ENCODE results near the gene TOE1. TPM values are rescaled to one million over a fixed set of nuclear protein-coding genes. Genes with fewer than 3 reads are reported as not detected.

TOE1 gene
- total RNA-seq, 2 experiments from 2014 or later, result 22.1 to 30.2 TPM

DNA sequence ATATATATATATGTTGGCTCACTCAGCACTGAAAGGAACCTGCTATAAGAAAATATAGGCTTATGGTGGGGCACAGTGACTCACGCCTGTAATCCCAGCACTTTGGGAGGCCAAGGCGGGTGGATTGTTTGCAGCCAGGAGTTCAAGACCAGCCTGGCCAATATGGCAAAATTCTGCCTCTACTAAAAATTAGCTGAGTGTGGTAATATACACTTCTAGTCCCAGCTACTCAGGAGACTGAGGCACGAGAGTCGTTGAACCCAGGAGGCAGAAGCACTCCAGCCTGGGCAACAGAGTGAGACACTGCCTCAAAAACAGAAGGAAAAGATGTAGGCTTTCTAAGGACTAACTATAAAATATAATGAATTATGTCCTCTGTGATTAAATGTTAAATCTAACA lies 14.9 kb downstream of the TOE1 start:
- H3K9me2 ChIP-seq (ENCODE audit: insufficient read depth, low read length), result no peaks in the 10 kb centered on the region
- DNase-seq (ENCODE audit: low spot score), result no peak
- ChIA-PET POLR2A (interaction anchor here (0.5 to 2.6 kb wide), 4 partner anchors 15 to 475 kb away, joined by 4 to 7 read pairs (median 4); partner anchors contain the start of genes MUTYH, TESK2 and TOE1), CTCF (ENCODE audit: unreplicated experiment) (no interaction called here)
- H3K9me3 ChIP-seq (ENCODE audit: low read length), result no peaks in the 10 kb centered on the region
- peaks cover 12% of the 10 kb centered on the region for H3K4me1 ChIP-seq (ENCODE audit: insufficient read depth, low read length, poor library complexity, severe bottlenecking)
- H4K20me1 ChIP-seq (ENCODE audit: insufficient read depth, low read length), result no peaks in the 10 kb centered on the region
- no peak overlapping the region for H2AFZ ChIP-seq (ENCODE audit: low read length)
- no peaks in the 10 kb centered on the region for H3K79me2 ChIP-seq (ENCODE audit: insufficient read depth, low read depth, low read length)
- no peaks in the 10 kb centered on the region for H3K36me3 ChIP-seq (ENCODE audit: insufficient read depth, low read length)
- no peak overlapping the region for H3K4me3 ChIP-seq (ENCODE audit: low read depth, low read length, poor library complexity, severe bottlenecking)
- no TSS peak for BruUV-seq (replicated peaks)
- TF ChIP-seq EZH2phosphoT487 (IDR thresholded peaks at IDR 0.05; ENCODE audit: borderline replicate concordance, low read depth, low read length), result no peak
- TF ChIP-seq, protein P1, sequence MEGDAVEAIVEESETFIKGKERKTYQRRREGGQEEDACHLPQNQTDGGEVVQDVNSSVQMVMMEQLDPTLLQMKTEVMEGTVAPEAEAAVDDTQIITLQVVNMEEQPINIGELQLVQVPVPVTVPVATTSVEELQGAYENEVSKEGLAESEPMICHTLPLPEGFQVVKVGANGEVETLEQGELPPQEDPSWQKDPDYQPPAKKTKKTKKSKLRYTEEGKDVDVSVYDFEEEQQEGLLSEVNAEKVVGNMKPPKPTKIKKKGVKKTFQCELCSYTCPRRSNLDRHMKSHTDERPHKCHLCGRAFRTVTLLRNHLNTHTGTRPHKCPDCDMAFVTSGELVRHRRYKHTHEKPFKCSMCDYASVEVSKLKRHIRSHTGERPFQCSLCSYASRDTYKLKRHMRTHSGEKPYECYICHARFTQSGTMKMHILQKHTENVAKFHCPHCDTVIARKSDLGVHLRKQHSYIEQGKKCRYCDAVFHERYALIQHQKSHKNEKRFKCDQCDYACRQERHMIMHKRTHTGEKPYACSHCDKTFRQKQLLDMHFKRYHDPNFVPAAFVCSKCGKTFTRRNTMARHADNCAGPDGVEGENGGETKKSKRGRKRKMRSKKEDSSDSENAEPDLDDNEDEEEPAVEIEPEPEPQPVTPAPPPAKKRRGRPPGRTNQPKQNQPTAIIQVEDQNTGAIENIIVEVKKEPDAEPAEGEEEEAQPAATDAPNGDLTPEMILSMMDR (conservative IDR thresholded peaks at IDR 0.05; ENCODE audit: low read length), result no peak
- intact Hi-C loops (cut with micrococcal nuclease; ENCODE audit: unreplicated experiment), result no loop called here
- H3K27ac ChIP-seq (ENCODE audit: low read depth, low read length, poor library complexity, severe bottlenecking), result no peak overlapping the region
- no peak overlapping the region for H3K4me2 ChIP-seq (ENCODE audit: low read length)

DNA sequence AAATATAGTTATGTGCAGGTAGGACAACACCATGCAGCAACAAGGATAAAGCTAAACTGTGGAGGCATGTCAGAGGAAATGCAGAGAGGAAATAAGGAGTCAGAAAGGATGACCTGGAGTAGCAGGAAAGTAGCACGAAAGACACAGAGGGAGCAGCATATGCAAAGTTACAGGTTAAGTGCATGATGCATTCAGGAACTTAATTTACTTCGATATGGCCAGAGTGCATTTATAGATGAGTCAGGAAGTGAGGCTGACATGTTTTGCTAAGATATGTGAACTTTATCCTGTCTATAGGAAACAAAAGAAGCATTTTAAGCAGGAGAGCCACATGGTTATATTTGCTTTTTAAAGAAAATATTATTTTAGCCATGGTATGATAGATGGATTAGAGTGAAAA lies 15.7 kb downstream of the TOE1 start:
- no peaks in the 10 kb centered on the region for H4K20me1 ChIP-seq (ENCODE audit: insufficient read depth, low read length)
- no peaks in the 10 kb centered on the region for H3K36me3 ChIP-seq (ENCODE audit: insufficient read depth, low read length)
- no peaks in the 10 kb centered on the region for H3K79me2 ChIP-seq (ENCODE audit: insufficient read depth, low read depth, low read length)
- H3K27ac ChIP-seq (ENCODE audit: low read depth, low read length, poor library complexity, severe bottlenecking), result no peak overlapping the region
- intact Hi-C loops (cut with micrococcal nuclease; ENCODE audit: unreplicated experiment), result no loop called here
- TF ChIP-seq, protein P1 (conservative IDR thresholded peaks at IDR 0.05; ENCODE audit: low read length), result no peak
- no peak for TF ChIP-seq EZH2phosphoT487 (IDR thresholded peaks at IDR 0.05; ENCODE audit: borderline replicate concordance, low read depth, low read length)
- ChIA-PET POLR2A (interaction anchor here (0.5 to 2.6 kb wide), 5 partner anchors 15 to 475 kb away, joined by 3 to 7 read pairs (median 4); partner anchors contain the start of genes MUTYH, TESK2 and TOE1), CTCF (ENCODE audit: unreplicated experiment) (no interaction called here)
- peak overlapping the region; percentile 12; the same call in 1 of the 2 replicates for H3K4me2 ChIP-seq (ENCODE audit: low read length)
- H3K4me1 ChIP-seq (ENCODE audit: insufficient read depth, low read length, poor library complexity, severe bottlenecking), result peaks cover 15% of the 10 kb centered on the region
- H3K4me3 ChIP-seq (ENCODE audit: low read depth, low read length, poor library complexity, severe bottlenecking), result no peak overlapping the region
- H2AFZ ChIP-seq (ENCODE audit: low read length), result peak overlapping the region; percentile 25; the same call in 1 of the 2 replicates
- no peaks in the 10 kb centered on the region for H3K9me3 ChIP-seq (ENCODE audit: low read length)
- DNase-seq (ENCODE audit: low spot score), result no peak
- no TSS peak for BruUV-seq (replicated peaks)
- H3K9me2 ChIP-seq (ENCODE audit: insufficient read depth, low read length), result no peaks in the 10 kb centered on the region

DNA sequence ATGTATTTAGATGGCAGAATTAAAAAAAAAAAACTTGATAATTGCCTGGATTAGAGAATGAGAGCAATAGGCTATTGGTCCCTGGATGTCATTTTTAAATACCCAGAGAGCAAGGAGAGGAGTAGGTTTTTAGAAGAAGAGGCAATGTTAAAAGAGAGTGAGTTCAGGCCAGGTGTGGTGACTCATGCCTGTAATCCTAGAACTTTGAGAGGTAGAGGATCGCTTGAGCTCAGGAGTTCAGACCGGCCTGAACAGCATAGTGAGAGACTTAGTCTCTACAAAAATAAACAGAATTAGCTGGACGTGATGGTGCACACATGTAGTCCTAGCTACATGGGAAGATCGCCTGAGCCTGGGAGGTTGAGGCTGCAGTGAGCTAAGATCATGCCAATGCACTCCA lies 16.2 kb downstream of the TOE1 start:
- H3K4me2 ChIP-seq (ENCODE audit: low read length), result peak overlapping the region; percentile 12; the same call in 1 of the 2 replicates
- no peaks in the 10 kb centered on the region for H3K9me3 ChIP-seq (ENCODE audit: low read length)
- no peaks in the 10 kb centered on the region for H4K20me1 ChIP-seq (ENCODE audit: insufficient read depth, low read length)
- BruUV-seq (replicated peaks), result no TSS peak
- H3K79me2 ChIP-seq (ENCODE audit: insufficient read depth, low read depth, low read length), result no peaks in the 10 kb centered on the region
- no peak overlapping the region for H3K27ac ChIP-seq (ENCODE audit: low read depth, low read length, poor library complexity, severe bottlenecking)
- no peak for DNase-seq (ENCODE audit: low spot score)
- peaks cover 15% of the 10 kb centered on the region for H3K4me1 ChIP-seq (ENCODE audit: insufficient read depth, low read length, poor library complexity, severe bottlenecking)
- peak overlapping the region; percentile 25; the same call in 1 of the 2 replicates for H2AFZ ChIP-seq (ENCODE audit: low read length)
- no peaks in the 10 kb centered on the region for H3K9me2 ChIP-seq (ENCODE audit: insufficient read depth, low read length)
- no peak for TF ChIP-seq EZH2phosphoT487 (IDR thresholded peaks at IDR 0.05; ENCODE audit: borderline replicate concordance, low read depth, low read length)
- TF ChIP-seq, protein P1 (conservative IDR thresholded peaks at IDR 0.05; ENCODE audit: low read length), result no peak
- ChIA-PET POLR2A (interaction anchor here (0.6 to 2.6 kb wide), 3 partner anchors 16 to 223 kb away, joined by 3 to 7 read pairs (median 3); partner anchors contain the start of genes MUTYH and TOE1), CTCF (ENCODE audit: unreplicated experiment) (interaction anchor here (0.6 to 0.9 kb wide), 3 partner anchors 10 to 136 kb away, joined by 3 to 5 read pairs (median 3); no protein-coding TSS in a partner anchor)
- no peaks in the 10 kb centered on the region for H3K36me3 ChIP-seq (ENCODE audit: insufficient read depth, low read length)
- no peak overlapping the region for H3K4me3 ChIP-seq (ENCODE audit: low read depth, low read length, poor library complexity, severe bottlenecking)
- intact Hi-C loops (cut with micrococcal nuclease; ENCODE audit: unreplicated experiment), result no loop called here

All from OCI-LY7 (cell line).